DOHH2 (cell line): Measurements from ENCODE around the gene PDE1C.

Experiments
- H3F3A ChIP-seq: fragments of 200-600 bp; sonication (generic), shearing (Covaris generic); 2 replicates; pipeline ENCODE4 v1.6.0; 2016; ENCODE audit warnings: antibody characterized with exemption, mild to moderate bottlenecking; ENCODE audit not compliant: control insufficient read depth, insufficient read depth
- H3K27ac ChIP-seq: fragments of 200-600 bp; sonication (generic); 2 replicates; pipeline ENCODE4 v1.5.1; 2014; ENCODE audit warnings: low read depth, mild to moderate bottlenecking, low read length, moderate library complexity
- H3K27me3 ChIP-seq: fragments of 200-600 bp; sonication (generic); 2 replicates; pipeline ENCODE4 v1.6.1; 2014; ENCODE audit warnings: mild to moderate bottlenecking, low read length, mixed read lengths; ENCODE audit not compliant: control insufficient read depth
- H3K36me3 ChIP-seq: fragments of 200-600 bp; sonication (generic); 2 replicates; pipeline ENCODE4 v1.6.1; 2014; ENCODE audit warnings: mild to moderate bottlenecking, low read length, moderate library complexity, mixed read lengths; ENCODE audit not compliant: control insufficient read depth
- H3K4me1 ChIP-seq: fragments of 200-600 bp; sonication (generic); 2 replicates; pipeline ENCODE4 v1.6.1; 2014; ENCODE audit warnings: mild to moderate bottlenecking, low read length, mixed read lengths; ENCODE audit not compliant: control insufficient read depth
- H3K4me2 ChIP-seq: fragments of 200-600 bp; sonication (generic); 2 replicates; pipeline ENCODE4 v1.6.0; 2014; ENCODE audit warnings: mild to moderate bottlenecking, low read length, moderate library complexity
- H3K4me3 ChIP-seq: fragments of 200-600 bp; sonication (generic); 2 replicates; pipeline ENCODE4 v1.5.1; 2014; ENCODE audit warnings: mild to moderate bottlenecking, low read length, mixed read lengths
- H3K79me2 ChIP-seq: fragments of 200-600 bp; sonication (generic); 2 replicates; pipeline ENCODE4 v1.6.1; 2014; ENCODE audit warnings: mild to moderate bottlenecking, low read length, mixed read lengths; ENCODE audit not compliant: control insufficient read depth
- H3K9me2 ChIP-seq: fragments of 200-600 bp; sonication (generic); replicated peaks from 2 replicates; pipeline ENCODE4 v1.6.1; 2014; ENCODE audit warnings: mild to moderate bottlenecking, low read length, mixed read lengths; ENCODE audit not compliant: control insufficient read depth
- H3K9me3 ChIP-seq: fragments of 200-600 bp; sonication (generic); 2 replicates; pipeline ENCODE4 v1.6.1; 2014; ENCODE audit warnings: antibody characterized with exemption, low read length, mixed read lengths; ENCODE audit not compliant: control insufficient read depth, insufficient read depth
- H4K20me1 ChIP-seq: fragments of 200-600 bp; sonication (generic); 2 replicates; pipeline ENCODE4 v1.6.0; 2014; ENCODE audit warnings: low read depth, mild to moderate bottlenecking, antibody characterized with exemption, low read length, moderate library complexity; ENCODE audit not compliant: control insufficient read depth, insufficient read depth
- CTCF ChIP-seq: fragments of 200-600 bp; sonication (generic); IDR thresholded peaks from one replicate; pipeline ENCODE4 v1.5.1; 2014; ENCODE audit warnings: antibody characterized with exemption, mild to moderate bottlenecking, low read depth, low read length; ENCODE audit not compliant: poor library complexity, severe bottlenecking
- EZH2phosphoT487 ChIP-seq: fragments of 200-600 bp; sonication (generic); IDR thresholded peaks from 2 replicates; pipeline ENCODE4 v1.6.1; 2017; ENCODE audit warnings: borderline replicate concordance, mild to moderate bottlenecking, antibody characterized with exemption, low read length, moderate library complexity, mixed read lengths

PDE1C gene

GRCh38 chr7:32103361-32103760 lies 33.2 kb upstream of the PDE1C start:
- no peaks in the 10 kb centered on the region for H3F3A ChIP-seq
- H3K36me3 ChIP-seq: no peaks in the 10 kb centered on the region
- no peaks in the 10 kb centered on the region for H3K79me2 ChIP-seq
- no peak overlapping the region for H3K27ac ChIP-seq
- no peaks in the 10 kb centered on the region for H3K4me1 ChIP-seq
- no peaks in the 10 kb centered on the region for H3K27me3 ChIP-seq
- no peak overlapping the region for H3K4me2 ChIP-seq
- H3K9me2 ChIP-seq: no peaks in the 10 kb centered on the region
- no peaks in the 10 kb centered on the region for H3K9me3 ChIP-seq
- H4K20me1 ChIP-seq: no peaks in the 10 kb centered on the region
- TF ChIP-seq CTCF (no peak), EZH2phosphoT487 (no peak)
- H3K4me3 ChIP-seq: no peak overlapping the region

GRCh38 chr7:32102432-32102873 lies 32.2 kb upstream of the PDE1C start:
- no peaks in the 10 kb centered on the region for H3K4me1 ChIP-seq
- H4K20me1 ChIP-seq: no peaks in the 10 kb centered on the region
- no peaks in the 10 kb centered on the region for H3K36me3 ChIP-seq
- TF ChIP-seq CTCF (no peak), EZH2phosphoT487 (no peak)
- no peaks in the 10 kb centered on the region for H3F3A ChIP-seq
- no peak overlapping the region for H3K4me2 ChIP-seq
- no peak overlapping the region for H3K27ac ChIP-seq
- H3K27me3 ChIP-seq: no peaks in the 10 kb centered on the region
- no peaks in the 10 kb centered on the region for H3K9me3 ChIP-seq
- H3K4me3 ChIP-seq: no peak overlapping the region
- no peaks in the 10 kb centered on the region for H3K9me2 ChIP-seq
- H3K79me2 ChIP-seq: no peaks in the 10 kb centered on the region

- Histone ChIP-seq H3K27me3 (no peaks in the 10 kb centered on the region), H3K9me2 (no peaks in the 10 kb centered on the region), H3K36me3 (no peaks in the 10 kb centered on the region), H3K4me3 (no peak overlapping the region), H3F3A (no peaks in the 10 kb centered on the region), H4K20me1 (no peaks in the 10 kb centered on the region), H3K79me2 (no peaks in the 10 kb centered on the region), H3K4me1 (no peaks in the 10 kb centered on the region), H3K27ac (no peak overlapping the region), H3K9me3 (no peaks in the 10 kb centered on the region), H3K4me2 (no peak overlapping the region)
- TF ChIP-seq CTCF (no peak), EZH2phosphoT487 (no peak)
Observed at GRCh38 chr7:32100407-32100907, 30.2 kb upstream of the PDE1C start.

DNA sequence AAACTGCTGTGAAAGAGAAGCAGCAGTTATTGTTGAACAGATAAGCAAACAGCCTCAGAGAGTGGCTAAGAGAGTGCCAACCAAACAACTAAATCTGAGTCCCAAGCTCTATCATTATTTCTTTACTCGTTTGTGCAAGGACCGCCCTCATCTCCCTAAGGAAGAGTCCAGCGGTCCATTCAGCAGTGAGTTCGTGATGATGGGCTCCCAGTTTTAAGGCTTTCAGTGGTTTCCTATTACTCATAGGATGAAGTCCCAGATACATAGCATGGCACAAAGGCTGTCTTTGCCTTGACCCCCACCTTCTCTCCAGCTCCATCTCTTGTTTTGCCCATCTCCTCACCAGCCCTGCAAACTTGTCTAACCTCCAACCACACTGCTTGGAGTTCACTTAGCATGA lies 24.3 kb upstream of the PDE1C start:
- no peaks in the 10 kb centered on the region for H3K36me3 ChIP-seq
- TF ChIP-seq EZH2phosphoT487 (no peak), CTCF (no peak)
- no peaks in the 10 kb centered on the region for H3K4me1 ChIP-seq
- no peaks in the 10 kb centered on the region for H3K9me2 ChIP-seq
- no peaks in the 10 kb centered on the region for H3K79me2 ChIP-seq
- H3F3A ChIP-seq: no peaks in the 10 kb centered on the region
- no peak overlapping the region for H3K4me2 ChIP-seq
- no peaks in the 10 kb centered on the region for H3K9me3 ChIP-seq
- H3K27ac ChIP-seq: no peak overlapping the region
- no peaks in the 10 kb centered on the region for H4K20me1 ChIP-seq
- no peak overlapping the region for H3K4me3 ChIP-seq
- H3K27me3 ChIP-seq: no peaks in the 10 kb centered on the region
